Activated T-cell treated with anti-CD3 and anti-CD28 coated beads for 1 hour (primary cell): ENCODE measurements around the gene FERMT1.
"Not testable (repeated sequence)": the region's sequence is repeated elsewhere in the genome, so short reads cannot be mapped to it uniquely, and the experiment has no call there.

Source experiments
- DNase-seq: peaks from one replicate; pipeline ENCODE4 v3.0.0-alpha.2; 2020; ENCODE audit warnings: low read depth

The FERMT1 gene

DNA sequence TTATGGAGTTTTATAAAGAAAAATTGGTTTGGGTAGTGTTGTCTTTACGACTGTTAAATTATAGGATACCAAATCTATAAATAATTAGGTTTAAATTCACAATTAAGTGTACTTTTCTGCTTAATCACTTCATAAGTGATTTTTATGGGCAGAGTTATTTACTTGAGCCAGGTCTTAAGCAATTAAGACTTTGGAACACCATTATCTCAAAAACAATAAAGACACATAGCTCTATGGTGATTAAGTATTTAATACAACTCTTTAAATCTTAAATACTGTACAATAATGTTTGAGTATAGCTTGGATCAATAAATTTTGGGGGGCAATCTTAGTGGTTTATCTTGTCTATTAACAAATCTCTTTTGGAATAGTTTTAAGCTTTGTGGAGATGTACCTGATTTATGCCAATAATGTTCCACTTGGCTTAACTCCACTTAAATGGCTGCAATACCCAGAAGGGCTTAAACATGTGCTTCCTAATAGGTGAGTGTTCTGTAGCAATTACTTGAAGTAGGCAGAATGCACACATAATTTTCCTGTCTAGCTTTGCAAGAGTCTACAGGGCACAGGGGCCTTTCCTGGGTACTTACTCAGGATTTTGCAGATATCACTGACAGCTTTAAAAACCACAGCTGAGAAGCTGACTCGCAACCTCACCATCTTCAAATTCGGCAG, 7.5 kb downstream of the FERMT1 start:
- no peak for DNase-seq

GRCh38 chr20:6114696-6115095, 8.1 kb downstream of the FERMT1 start:
- DNase-seq, result no peak

DNA sequence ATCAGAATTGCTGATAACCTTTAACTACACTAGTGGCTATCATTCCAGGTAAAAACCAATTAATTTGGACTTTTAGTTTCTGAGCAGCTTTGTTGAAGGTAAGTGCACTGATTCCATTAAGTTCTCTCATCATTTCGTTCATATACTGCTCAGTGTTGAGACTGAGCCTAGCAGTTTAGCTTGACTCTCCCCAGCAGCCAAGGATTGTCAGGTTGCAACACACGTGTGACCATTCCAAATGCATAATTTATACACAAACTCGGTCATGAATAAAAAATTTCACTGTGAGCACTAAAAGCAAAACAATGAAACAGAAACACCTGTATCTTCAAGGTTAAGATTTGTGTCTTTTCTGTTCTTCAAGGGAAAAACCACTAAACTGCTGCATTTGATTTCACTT, 8.9 kb downstream of the FERMT1 start:
- DNase-seq, result no peak

- DNase-seq, result not testable (repeated sequence)
These were observed 9.9 kb downstream of the FERMT1 start for GRCh38 chr20:6112965-6113364.

- DNase-seq, result no peak
These were observed 14.5 kb downstream of the FERMT1 start for GRCh38 chr20:6108330-6108729.

DNA sequence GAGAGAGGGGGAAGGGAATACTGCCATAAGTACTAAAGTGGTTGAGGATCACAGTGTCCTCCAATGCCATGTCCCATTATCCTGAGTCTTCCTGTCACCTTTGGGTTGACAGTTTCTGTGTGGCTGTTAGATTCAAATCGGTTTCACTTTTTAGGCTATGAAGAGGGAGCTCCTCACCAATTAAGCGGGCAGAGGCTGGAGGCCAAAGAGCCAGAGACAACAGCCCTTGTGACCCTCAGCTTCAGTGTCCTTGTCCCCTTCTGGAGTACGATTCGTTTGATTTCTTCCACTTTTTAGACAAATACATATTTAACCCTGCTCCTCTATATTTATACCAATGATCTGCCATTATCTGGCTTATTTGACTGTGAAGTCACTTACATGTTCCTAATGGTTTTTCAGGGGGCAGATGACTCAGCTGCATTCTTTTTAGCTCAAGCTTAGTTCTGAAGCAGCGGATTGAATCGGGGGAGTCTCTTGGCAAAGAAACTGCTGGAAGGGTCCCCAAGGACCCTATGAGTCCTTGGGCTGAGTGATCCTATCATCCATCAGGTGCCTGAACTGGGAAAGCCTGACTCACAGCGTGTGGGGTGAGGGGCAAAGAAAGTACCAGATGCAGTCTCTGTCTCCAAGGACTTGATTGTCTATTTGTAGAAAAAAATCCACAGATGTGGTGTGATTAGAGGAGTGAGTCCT, 18.2 kb downstream of the FERMT1 start:
- DNase-seq, result no peak

DNA sequence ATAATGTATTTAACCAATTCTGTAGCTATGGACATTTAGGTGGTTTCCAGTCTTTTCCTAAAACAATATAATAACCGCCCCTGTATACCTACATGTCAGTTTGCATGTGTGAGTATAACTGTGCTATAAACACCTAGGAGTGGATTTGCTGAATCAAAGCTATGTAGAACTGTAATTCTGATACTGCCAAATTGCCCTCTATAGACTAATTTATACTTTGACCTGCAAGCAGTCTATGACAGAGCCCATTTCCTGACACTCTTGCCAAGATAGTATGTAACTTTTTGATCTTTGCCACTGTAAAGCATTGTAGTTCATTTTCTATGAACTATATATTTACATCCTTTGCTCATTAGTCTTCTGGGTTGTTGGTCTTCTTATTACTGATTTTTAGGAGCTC, 19.5 kb downstream of the FERMT1 start:
- DNase-seq, result no peak

DNA sequence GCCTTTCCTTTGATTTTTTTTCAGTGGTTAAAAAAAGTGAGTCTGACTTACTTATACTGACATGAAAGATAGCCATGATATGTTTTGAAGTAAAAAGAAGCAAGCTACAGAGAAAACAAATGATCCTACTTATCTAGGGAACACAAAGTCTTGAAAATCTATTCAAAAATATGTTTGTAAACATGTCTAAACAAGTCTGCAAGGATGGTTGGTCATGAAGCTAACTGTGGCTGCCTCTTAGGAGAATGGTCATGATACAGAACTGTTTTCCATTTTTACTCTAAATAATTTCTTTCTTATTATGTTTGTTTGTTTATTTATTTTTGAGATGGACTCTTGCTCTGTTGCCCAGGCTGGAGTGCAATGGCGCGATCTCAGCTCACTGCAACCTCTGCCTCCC, 21.5 kb downstream of the FERMT1 start:
- DNase-seq, result no peak

DNA sequence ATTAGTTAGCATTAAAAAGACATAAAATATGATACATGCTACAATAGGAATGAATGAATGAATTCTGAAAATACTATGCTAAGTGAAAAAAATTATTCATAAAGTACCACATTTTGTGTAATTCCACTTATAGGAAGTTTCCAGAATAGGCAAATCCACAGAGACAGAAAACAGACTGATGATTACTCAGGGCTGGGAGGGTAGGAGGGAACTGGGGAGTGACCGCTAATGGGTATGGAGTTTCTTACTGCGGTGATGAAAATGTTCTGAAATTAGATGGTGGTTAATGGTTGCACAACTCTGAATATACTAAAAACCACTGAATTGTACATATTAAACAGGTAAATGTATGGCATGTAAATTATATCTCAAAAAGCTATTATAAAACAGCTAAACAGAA, 22.6 kb downstream of the FERMT1 start:
- no peak for DNase-seq

- DNase-seq, result no peak
These were observed 23.0 kb downstream of the FERMT1 start for GRCh38 chr20:6099819-6100218.

DNA sequence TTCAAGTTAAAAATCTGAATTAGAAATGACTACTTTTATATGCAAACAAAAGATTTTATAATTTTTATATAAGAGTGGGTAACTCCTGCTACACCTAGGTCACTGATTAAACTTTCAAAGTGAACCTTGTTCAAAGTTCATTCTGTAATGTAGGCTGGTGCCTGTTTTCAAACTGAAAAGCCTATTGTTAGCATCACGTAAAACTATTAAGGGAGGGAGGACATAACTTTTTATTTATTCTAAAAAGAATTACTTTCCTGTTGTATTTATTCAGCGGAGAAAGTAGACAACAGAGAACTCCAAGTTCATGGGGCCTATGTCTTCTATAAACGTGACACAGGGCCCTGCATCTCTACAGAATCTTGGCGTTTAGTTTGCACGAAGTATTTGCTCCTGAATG, 27.4 kb downstream of the FERMT1 start:
- DNase-seq, result no peak

- DNase-seq, result no peak
These were observed 28.3 kb downstream of the FERMT1 start for GRCh38 chr20:6094565-6094964.

DNA sequence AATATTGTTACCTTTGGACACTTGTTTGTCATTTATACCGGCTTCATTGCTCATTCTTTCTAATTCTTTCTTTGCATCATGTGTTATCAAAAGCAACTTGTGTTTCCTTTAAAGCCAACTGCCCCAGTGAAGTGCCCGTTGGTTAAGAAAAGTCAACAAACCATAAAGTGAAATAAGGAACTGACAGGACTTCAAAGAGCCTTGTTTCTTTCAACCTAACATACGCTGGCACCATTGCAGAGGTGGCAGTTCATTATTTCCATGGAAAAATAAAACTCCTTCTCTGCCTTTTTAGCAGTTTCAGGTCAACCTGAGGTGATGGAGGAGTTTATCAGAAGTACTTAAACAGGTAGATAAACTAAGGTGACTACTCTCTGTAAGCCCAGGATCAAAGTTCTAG, 28.8 kb downstream of the FERMT1 start:
- DNase-seq, result no peak

GRCh38 chr20:6091661-6092060, 31.2 kb downstream of the FERMT1 start:
- no peak for DNase-seq

GRCh38 chr20:6086868-6087267, 36.0 kb downstream of the FERMT1 start:
- no peak for DNase-seq

GRCh38 chr20:6083926-6084325, 38.9 kb downstream of the FERMT1 start:
- DNase-seq, result no peak

DNA sequence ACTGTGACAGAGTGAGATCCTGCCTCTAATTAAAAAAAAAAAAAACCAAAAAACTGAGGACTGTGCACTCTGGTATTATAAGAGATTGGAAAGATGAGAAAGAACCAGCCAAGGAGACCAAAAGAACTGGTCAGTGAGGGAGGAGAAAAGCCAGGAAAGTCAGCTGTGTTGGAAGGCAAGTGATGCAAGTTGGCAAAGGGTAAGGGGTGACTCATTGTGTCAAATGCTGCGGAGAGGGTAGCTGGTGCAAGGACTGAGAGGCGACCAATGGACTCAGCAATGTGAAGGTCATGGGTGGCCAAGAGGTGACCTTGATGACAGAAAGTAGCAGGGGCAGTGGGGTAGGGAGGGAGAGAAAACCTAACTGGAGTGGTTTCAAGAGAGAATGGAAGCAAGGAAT, 41.6 kb downstream of the FERMT1 start:
- DNase-seq, result no peak

DNA sequence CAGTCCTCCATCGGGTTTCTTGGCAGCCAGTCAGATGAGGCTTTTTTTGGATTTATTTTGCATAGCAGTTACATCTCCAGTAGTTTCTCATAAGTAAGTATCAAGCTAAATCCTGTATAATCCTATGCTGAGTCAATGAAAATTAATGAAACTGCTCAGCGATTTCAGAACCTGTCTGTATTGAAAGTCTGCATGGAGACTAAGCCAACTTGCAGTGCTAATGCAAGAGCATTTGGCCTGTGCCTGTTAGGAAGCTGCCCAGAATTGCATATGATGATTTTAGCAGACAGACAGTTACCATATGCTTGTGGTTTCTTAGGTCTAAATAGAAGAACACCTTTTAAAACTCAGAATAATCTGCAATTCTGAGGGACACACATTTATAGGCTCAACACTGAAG, 43.8 kb downstream of the FERMT1 start:
- no peak for DNase-seq

GRCh38 chr20:6075428-6076219, 47.2 kb downstream of the FERMT1 start:
- DNase-seq, result no peak

DNA sequence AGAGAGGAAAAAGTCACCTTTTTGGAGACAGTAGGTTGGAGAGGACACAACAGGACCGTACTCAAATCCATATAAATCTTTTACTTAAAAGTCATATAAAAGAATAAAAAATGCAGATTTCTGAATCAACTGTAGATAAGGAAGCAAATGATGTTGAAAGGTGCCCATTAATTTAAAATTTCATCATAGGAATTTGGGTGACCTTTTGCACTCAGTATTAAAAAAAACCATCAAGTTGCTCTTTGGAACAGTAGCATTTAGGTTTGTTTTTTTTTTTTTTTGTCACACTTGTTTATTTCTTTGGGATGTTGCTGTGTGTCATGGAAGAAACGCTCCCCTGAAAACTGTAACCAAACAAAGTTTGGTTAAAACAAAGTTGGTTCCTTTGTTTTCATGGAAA, 48.0 kb downstream of the FERMT1 start:
- no peak for DNase-seq

DNA sequence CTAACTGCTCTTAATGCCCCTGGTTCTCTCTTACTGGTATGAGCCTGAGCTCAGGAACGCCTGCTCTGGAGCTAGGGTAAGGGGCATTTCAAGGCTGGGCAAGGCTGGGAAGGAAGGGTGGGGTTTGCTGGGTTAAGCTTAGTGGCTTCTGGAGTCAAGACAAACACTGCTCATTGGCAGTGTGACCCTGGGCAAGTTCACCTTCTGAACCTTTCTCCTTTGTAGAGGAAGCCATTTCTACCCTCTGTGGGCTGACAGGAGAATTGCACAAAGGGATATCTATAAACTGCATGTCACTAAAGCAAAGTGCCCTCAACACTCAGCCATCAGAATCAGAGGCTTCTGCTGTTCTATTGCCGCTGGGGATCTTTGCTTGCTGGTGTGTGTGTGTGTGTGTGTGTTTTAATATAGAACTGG, 48.7 kb downstream of the FERMT1 start:
- no peak for DNase-seq

- DNase-seq, result no peak
These were observed 51.8 kb downstream of the FERMT1 start for GRCh38 chr20:6070829-6071695.
